H9 (cell line): Measurements from ENCODE around the gene ITM2C. TPM values are rescaled to one million over a fixed set of nuclear protein-coding genes. Genes with fewer than 3 reads are reported as not detected.

Experiments used
- DNase-seq: peaks from one replicate; pipeline ENCODE4 v3.0.0-alpha.2; 2017
- H2AFZ ChIP-seq: one replicate; pipeline ENCODE4 v1.6.1; 2013; ENCODE audit warnings: mild to moderate bottlenecking, low read length, control low read depth, moderate library complexity
- H2AK5ac ChIP-seq: 2 replicates; pipeline ENCODE4 v1.6.1; 2013; ENCODE audit warnings: low read length, control low read depth, mixed read lengths; ENCODE audit not compliant: insufficient read length
- H2BK120ac ChIP-seq: one replicate; pipeline ENCODE4 v1.6.1; 2013; ENCODE audit warnings: low read depth, mild to moderate bottlenecking, low read length, control low read depth, inconsistent platforms; ENCODE audit not compliant: poor library complexity, severe bottlenecking
- H2BK12ac ChIP-seq: 2 replicates; pipeline ENCODE4 v1.6.1; 2013; ENCODE audit warnings: low read length, control low read depth, mixed read lengths, low read depth; ENCODE audit not compliant: insufficient read length
- H2BK15ac ChIP-seq: 2 replicates; pipeline ENCODE4 v1.6.1; 2013; ENCODE audit warnings: low read depth, low read length, control low read depth
- H2BK20ac ChIP-seq: one replicate; pipeline ENCODE4 v1.6.1; 2013; ENCODE audit warnings: low read depth, mild to moderate bottlenecking, low read length, control low read depth, inconsistent platforms; ENCODE audit not compliant: poor library complexity, severe bottlenecking
- H2BK5ac ChIP-seq: 2 replicates; pipeline ENCODE4 v1.6.1; 2013; ENCODE audit warnings: low read length, control low read depth, mixed read lengths; ENCODE audit not compliant: insufficient read length
- H3K14ac ChIP-seq: 2 replicates; pipeline ENCODE4 v1.6.1; 2013; ENCODE audit warnings: low read length, control low read depth; ENCODE audit not compliant: insufficient read depth
- H3K18ac ChIP-seq: 2 replicates; pipeline ENCODE4 v1.6.1; 2013; ENCODE audit warnings: low read depth, mild to moderate bottlenecking, mixed read lengths, low read length, control low read depth; ENCODE audit not compliant: insufficient read length
- H3K23ac ChIP-seq: 2 replicates; pipeline ENCODE4 v1.6.1; 2013; ENCODE audit warnings: low read length, control low read depth, mixed read lengths, low read depth; ENCODE audit not compliant: insufficient read length
- H3K23me2 ChIP-seq: 2 replicates; pipeline ENCODE4 v1.6.1; 2013; ENCODE audit warnings: low read depth, mild to moderate bottlenecking, mixed read lengths, low read length, control low read depth; ENCODE audit not compliant: insufficient read length, poor library complexity, severe bottlenecking
- H3K27ac ChIP-seq: 2 replicates; pipeline ENCODE4 v1.5.1; 2013; ENCODE audit warnings: low read length, control low read depth, mixed read lengths, low read depth; ENCODE audit not compliant: insufficient read length
- H3K27me3 ChIP-seq: 2 replicates; pipeline ENCODE4 v1.6.1; 2013; ENCODE audit warnings: low read length, control low read depth, inconsistent platforms; ENCODE audit not compliant: insufficient read depth
- H3K4ac ChIP-seq: 2 replicates; pipeline ENCODE4 v1.6.1; 2013; ENCODE audit warnings: low read depth, mild to moderate bottlenecking, control low read depth, inconsistent platforms, low read length, moderate library complexity
- H3K4me1 ChIP-seq: 2 replicates; pipeline ENCODE4 v1.6.1; 2013; ENCODE audit warnings: low read length, control low read depth, inconsistent platforms; ENCODE audit not compliant: insufficient read depth
- H3K4me2 ChIP-seq: 2 replicates; pipeline ENCODE4 v1.6.1; 2013; ENCODE audit warnings: low read length, control low read depth, mixed read lengths; ENCODE audit not compliant: insufficient read length, insufficient read depth
- H3K56ac ChIP-seq: 2 replicates; pipeline ENCODE4 v1.6.1; 2013; ENCODE audit warnings: low read depth, mild to moderate bottlenecking, mixed read lengths, low read length, control low read depth; ENCODE audit not compliant: insufficient read length
- H3K79me1 ChIP-seq: 2 replicates; pipeline ENCODE4 v1.6.1; 2013; ENCODE audit warnings: low read depth, mild to moderate bottlenecking, moderate library complexity, low read length, control low read depth, inconsistent platforms; ENCODE audit not compliant: insufficient read depth, poor library complexity, severe bottlenecking
- H3K79me2 ChIP-seq: 2 replicates; pipeline ENCODE4 v1.6.1; 2013; ENCODE audit warnings: low read length, control low read depth, inconsistent platforms; ENCODE audit not compliant: insufficient read depth
- H3K9ac ChIP-seq: 2 replicates; pipeline ENCODE4 v1.6.1; 2013; ENCODE audit warnings: low read length, control low read depth, mixed read lengths; ENCODE audit not compliant: insufficient read length; ENCODE audit errors: extremely low read depth
- H3K9me3 ChIP-seq: one replicate; pipeline ENCODE4 v1.6.1; 2013; ENCODE audit warnings: low read depth, low read length, inconsistent platforms; ENCODE audit not compliant: control insufficient read depth
- H3T11ph ChIP-seq: one replicate; pipeline ENCODE4 v1.6.1; 2013; ENCODE audit warnings: mild to moderate bottlenecking, low read length, control low read depth, inconsistent platforms
- H4K20me1 ChIP-seq: one replicate; pipeline ENCODE4 v1.6.1; 2013; ENCODE audit not compliant: control insufficient read depth, insufficient read length, insufficient read depth
- H4K5ac ChIP-seq: 2 replicates; pipeline ENCODE4 v1.6.1; 2013; ENCODE audit warnings: low read depth, mild to moderate bottlenecking, mixed read lengths, low read length, control low read depth; ENCODE audit not compliant: insufficient read length
- H4K8ac ChIP-seq: replicated peaks from 2 replicates; pipeline ENCODE4 v1.6.1; 2013; ENCODE audit warnings: low read length, control low read depth, mixed read lengths, low read depth; ENCODE audit not compliant: insufficient read length
- H4K91ac ChIP-seq: 2 replicates; pipeline ENCODE4 v1.6.1; 2013; ENCODE audit warnings: low read depth, mild to moderate bottlenecking, moderate library complexity, mixed read lengths, low read length, control low read depth; ENCODE audit not compliant: insufficient read length
- H3K27ac Mint-ChIP-seq, 3 experiments: 2 replicates in 2 of 3; 3 replicates in 1 of 3; pipeline ENCODE4 v1.8.0; 2020 to 2021; ENCODE audit warnings: mixed read lengths in 3 of 3, mild to moderate bottlenecking in 1 of 3, moderate library complexity in 1 of 3
- H3K27me3 Mint-ChIP-seq: 2 replicates; pipeline ENCODE4 v1.8.0; 2021; ENCODE audit warnings: low read depth, mild to moderate bottlenecking, moderate library complexity, mixed read lengths
- H3K36me3 Mint-ChIP-seq, 3 experiments: 2 replicates in 2 of 3; 3 replicates in 1 of 3; pipeline ENCODE4 v1.8.0; 2020 to 2021; ENCODE audit warnings: low read depth in 3 of 3, mixed read lengths in 3 of 3; ENCODE audit not compliant: insufficient read depth in 1 of 3
- H3K4me1 Mint-ChIP-seq, 2 experiments: 2 replicates each; pipeline ENCODE4 v1.8.0; 2020; ENCODE audit warnings: mixed read lengths in 2 of 2
- H3K4me3 Mint-ChIP-seq, 2 experiments: 2 replicates in 1 of 2; 3 replicates in 1 of 2; pipeline ENCODE4 v1.8.0; 2020 to 2021; ENCODE audit warnings: mild to moderate bottlenecking in 2 of 2, mixed read lengths in 2 of 2, moderate library complexity in 1 of 2
- H3K9me3 Mint-ChIP-seq, 2 experiments: 2 replicates in 1 of 2; 3 replicates in 1 of 2; pipeline ENCODE4 v1.8.0; 2020; ENCODE audit warnings: mild to moderate bottlenecking in 2 of 2, mixed read lengths in 2 of 2, moderate library complexity in 1 of 2
- CTCF ChIP-seq: fragments of 200-600 bp; sonication (generic); conservative IDR thresholded peaks from 3 replicates; pipeline ENCODE4 v1.8.0; 2021; ENCODE audit warnings: antibody characterized with exemption, mild to moderate bottlenecking
- WGBS: extraction: QIAGEN DNeasy Blood & Tissue Kit; methylation state at CpG from one replicate; pipeline ENCODE4 v1.1.7; 2013; ENCODE audit warnings: missing lambda C conversion rate, low lambda C conversion rate, mixed read lengths; ENCODE audit not compliant: insufficient read length; ENCODE audit errors: extremely low coverage; 5-methylcytosine and 5-hydroxymethylcytosine counted together
- total RNA-seq: library from RNA; stranded (reverse); gene quantifications from 2 replicates; pipeline ENCODE4 v1.2.1, GENCODE V29; 2021

Gene ITM2C
- total RNA-seq, 1 experiment from 2014 or later: 297 TPM

DNA sequence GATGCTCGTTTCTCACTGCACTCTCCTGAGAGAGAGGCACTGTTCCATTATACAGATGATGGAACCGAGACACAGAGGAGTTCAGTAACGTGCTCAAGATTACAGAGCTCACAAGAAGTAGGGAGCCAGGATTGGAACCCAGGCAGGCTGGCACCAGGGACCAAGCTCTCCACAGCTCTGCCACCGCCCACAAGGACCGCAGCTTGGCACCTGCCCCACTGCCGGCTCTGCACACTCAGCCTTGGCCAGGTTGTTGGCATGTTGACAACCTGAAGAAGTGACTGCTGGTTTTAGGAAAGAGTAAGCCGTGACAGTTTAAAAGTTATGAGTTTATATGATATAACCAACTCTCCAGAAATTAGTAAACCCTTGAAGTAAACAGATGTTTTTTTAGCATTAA is 48.0 kb upstream of the ITM2C start:
- Histone ChIP-seq H3K79me2 (no peaks in the 10 kb centered on the region), H3K56ac (no peak overlapping the region), H4K91ac (no peak overlapping the region), H2BK12ac (no peak overlapping the region), H3K27ac (no peak overlapping the region), H2BK5ac (no peak overlapping the region), H3K23me2 (no peaks in the 10 kb centered on the region), H3K27me3 (no peaks in the 10 kb centered on the region), H4K20me1 (no peaks in the 10 kb centered on the region), H3K79me1 (no peaks in the 10 kb centered on the region), H4K8ac (no peak overlapping the region), H2BK20ac (no peak overlapping the region), H3K4me2 (no peak overlapping the region), H3K9ac (no peak overlapping the region), H2BK15ac (no peak overlapping the region), H3K4ac (no peak overlapping the region), H3K14ac (no peak overlapping the region), H3T11ph (no peak overlapping the region), H3K23ac (no peak overlapping the region), H2BK120ac (no peak overlapping the region), H2AFZ (no peak overlapping the region), H3K4me1 (no peaks in the 10 kb centered on the region), H2AK5ac (no peak overlapping the region), H4K5ac (no peak overlapping the region), H3K9me3 (no peaks in the 10 kb centered on the region), H3K18ac (no peak overlapping the region)
- Mint-ChIP-seq H3K4me1 (peaks cover 8% of the 10 kb centered on the region in 2 experiments), H3K27ac (no peak overlapping the region), H3K4me3 (no peak overlapping the region), H3K9me3 (no peaks in the 10 kb centered on the region), H3K27me3 (no peaks in the 10 kb centered on the region; the same call in 1 of the 2 replicates), H3K36me3 (peaks cover 6 to 29% (median 28%) of the 10 kb centered on the region in 3 experiments; a peak in 6 of 7 replicates)
- WGBS: no CpG with 5 or more reads among the region's 7 CpGs
- TF ChIP-seq CTCF: no peak
- DNase-seq: no peak
